HepG2 (cell line): ENCODE measurements around the gene TSEN34. TPM values are rescaled to one million over a fixed set of nuclear protein-coding genes. Genes with fewer than 3 reads are reported as not detected.

Source experiments
- ARID2 ChIP-seq: sonication (generic); formaldehyde crosslinking; IDR thresholded peaks from 2 replicates; pipeline ENCODE4 v1.8.1; 2022; ENCODE audit warnings: mild to moderate bottlenecking, missing genetic modification reagents, borderline replicate concordance
- HNRNPLL ChIP-seq: fragments of 200-400 bp; formaldehyde crosslinking; IDR thresholded peaks from 2 replicates; pipeline ENCODE4 v1.6.1; 2017; ENCODE audit warnings: mild to moderate bottlenecking, low read depth, low read length; ENCODE audit not compliant: poor library complexity, severe bottlenecking
- POGZ ChIP-seq: sonication (generic); formaldehyde crosslinking; IDR thresholded peaks from 2 replicates; pipeline ENCODE4 v1.4.0; 2020; ENCODE audit warnings: mild to moderate bottlenecking, missing genetic modification reagents
- PRMT3 ChIP-seq: sonication (generic); formaldehyde crosslinking; IDR thresholded peaks from 2 replicates; pipeline ENCODE4 v1.8.1; 2022; ENCODE audit warnings: low read depth, mild to moderate bottlenecking, moderate library complexity, missing genetic modification reagents, borderline replicate concordance
- PTBP1 ChIP-seq: fragments of 200-400 bp; formaldehyde crosslinking; IDR thresholded peaks from 2 replicates; pipeline ENCODE4 v1.6.1; 2018; ENCODE audit warnings: low read length, low read depth; ENCODE audit not compliant: poor library complexity, severe bottlenecking
- SMARCE1 ChIP-seq: fragments of 450-650 bp; IDR thresholded peaks from 2 replicates; pipeline ENCODE4 v1.6.1; 2017; ENCODE audit warnings: borderline replicate concordance
- SRSF4 ChIP-seq: fragments of 200-400 bp; formaldehyde crosslinking; IDR thresholded peaks from one replicate; pipeline ENCODE4 v1.6.1; 2018; ENCODE audit warnings: mild to moderate bottlenecking, low read depth, low read length, moderate library complexity; ENCODE audit not compliant: poor library complexity, severe bottlenecking
- TBP ChIP-seq: sonication (generic); formaldehyde crosslinking; IDR thresholded peaks from 2 replicates; pipeline ENCODE4 v1.5.0; 2020; ENCODE audit warnings: missing genetic modification reagents
- ZBTB20 ChIP-seq: sonication (generic); formaldehyde crosslinking; IDR thresholded peaks from 2 replicates; pipeline ENCODE4 v1.8.1; 2023; ENCODE audit warnings: missing genetic modification reagents, low read depth, mild to moderate bottlenecking, borderline replicate concordance
- ZNF589 ChIP-seq: sonication (generic); formaldehyde crosslinking; conservative IDR thresholded peaks from 2 replicates; pipeline ENCODE4 v1.8.0; 2022; ENCODE audit warnings: mild to moderate bottlenecking, moderate library complexity, missing genetic modification reagents
- ZNF652 ChIP-seq: IDR thresholded peaks from 2 replicates; pipeline ENCODE4 v1.6.1; 2016; ENCODE audit warnings: low read depth, borderline replicate concordance
- ZSCAN20 ChIP-seq: sonication (generic); formaldehyde crosslinking; IDR thresholded peaks from 2 replicates; pipeline ENCODE4 v1.4.0; 2020; ENCODE audit warnings: missing genetic modification reagents, mild to moderate bottlenecking, borderline replicate concordance
- polyA plus RNA-seq, 8 experiments: library from polyadenylated mRNA; depleted of rRNA in 3 of 8; stranded (reverse) in 7 of 8; unstranded in 1 of 8; fragments of >200 nt; fragmentation: Illumina TruSeq in 4 of 8; extraction: Trizol in 4 of 8; gene quantifications; 2 replicates each; pipeline versions ENCODE4 v1.2.1 to v1.2.3, GENCODE V29; 2011 to 2016; ENCODE audit warnings: low read depth in 4 of 8, missing spikeins in 1 of 8, mixed read lengths in 1 of 8; ENCODE audit not compliant: insufficient read depth in 1 of 8
- total RNA-seq, 5 experiments: library from RNA; depleted of rRNA; stranded (reverse); fragments of >200 nt; fragmentation: Illumina TruSeq; extraction: Trizol; gene quantifications; 2 replicates each; pipeline ENCODE4 v1.2.3, GENCODE V29; 2016; ENCODE audit warnings: low read depth in 1 of 5
- TF ChIP-seq, protein P1 (sequence below): sonication (generic); formaldehyde crosslinking; IDR thresholded peaks from 2 replicates; pipeline ENCODE4 v1.4.0; 2020; ENCODE audit warnings: missing genetic modification reagents, borderline replicate concordance
- TF ChIP-seq, protein P2 (sequence below): sonication (generic); formaldehyde crosslinking; IDR thresholded peaks from 2 replicates; pipeline ENCODE4 v1.5.1; 2020; ENCODE audit warnings: mild to moderate bottlenecking, missing genetic modification reagents, borderline replicate concordance
- TF ChIP-seq, protein P3 (sequence below): sonication (generic); formaldehyde crosslinking; IDR thresholded peaks from 2 replicates; pipeline ENCODE4 v1.5.1; 2020; ENCODE audit warnings: mild to moderate bottlenecking, missing genetic modification reagents, moderate library complexity

The TSEN34 gene
- total and polyA plus RNA-seq, 2 of the 13 experiments (the other 11 are each of a cell fraction or from before 2014, with no cell fraction given): 55.1 to 65.4 TPM

DNA sequence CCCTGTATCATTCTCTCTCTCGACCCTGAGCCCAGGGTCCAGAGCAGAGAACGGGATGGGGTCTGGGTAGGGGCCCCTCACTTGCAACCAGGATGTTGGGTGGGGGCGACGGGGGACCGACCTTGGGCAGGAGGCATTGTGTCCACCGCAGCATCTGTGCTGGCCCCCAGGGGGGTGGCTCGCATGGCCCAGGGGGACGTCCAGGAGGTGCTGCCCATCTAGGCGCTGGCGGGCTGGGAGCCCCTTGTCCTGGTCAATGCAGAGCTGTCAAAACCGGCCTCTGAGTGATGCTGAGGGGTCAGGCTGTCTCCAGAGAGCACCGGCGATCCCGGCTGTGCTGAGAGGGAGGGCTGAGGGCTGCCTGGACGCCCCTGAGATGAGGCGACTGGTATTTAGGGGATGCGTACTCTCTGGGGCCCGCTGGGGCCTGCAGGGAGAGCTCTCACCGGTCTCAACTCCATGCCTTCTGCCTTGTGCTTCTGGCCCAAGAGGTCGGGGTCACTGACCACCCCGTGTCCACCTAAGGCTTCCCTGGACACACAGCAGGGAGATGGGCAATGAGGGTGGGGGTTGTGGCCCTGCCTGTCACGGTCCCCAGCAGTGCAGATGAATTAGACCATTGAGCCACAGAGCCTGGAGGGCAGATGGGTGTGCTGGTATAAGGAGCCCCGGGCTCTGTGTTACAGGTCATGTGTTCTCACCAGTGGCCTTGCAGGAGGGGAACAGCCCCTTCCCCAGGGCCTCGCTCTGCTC is 18.1 kb downstream of the TSEN34 start (continued):
- TF ChIP-seq HNRNPLL (peak; percentile 29), SMARCE1 (no peak), SRSF4 (no peak), ZNF652 (no peak), POGZ (no peak), ARID2 (CRISPR knock-in tag) (no peak), PTBP1 (peak; percentile 66), PRMT3 (CRISPR knock-in tag) (no peak), ZNF589 (CRISPR knock-in tag) (peak; percentile 14; the same call in 1 of the 2 replicates), TBP (CRISPR knock-in tag) (no peak), ZSCAN20 (CRISPR knock-in tag) (no peak), ZBTB20 (CRISPR knock-in tag) (0 out of 2 replicates have a peak, but pooled peaks have one; percentile 4)
- TF ChIP-seq, protein P1, sequence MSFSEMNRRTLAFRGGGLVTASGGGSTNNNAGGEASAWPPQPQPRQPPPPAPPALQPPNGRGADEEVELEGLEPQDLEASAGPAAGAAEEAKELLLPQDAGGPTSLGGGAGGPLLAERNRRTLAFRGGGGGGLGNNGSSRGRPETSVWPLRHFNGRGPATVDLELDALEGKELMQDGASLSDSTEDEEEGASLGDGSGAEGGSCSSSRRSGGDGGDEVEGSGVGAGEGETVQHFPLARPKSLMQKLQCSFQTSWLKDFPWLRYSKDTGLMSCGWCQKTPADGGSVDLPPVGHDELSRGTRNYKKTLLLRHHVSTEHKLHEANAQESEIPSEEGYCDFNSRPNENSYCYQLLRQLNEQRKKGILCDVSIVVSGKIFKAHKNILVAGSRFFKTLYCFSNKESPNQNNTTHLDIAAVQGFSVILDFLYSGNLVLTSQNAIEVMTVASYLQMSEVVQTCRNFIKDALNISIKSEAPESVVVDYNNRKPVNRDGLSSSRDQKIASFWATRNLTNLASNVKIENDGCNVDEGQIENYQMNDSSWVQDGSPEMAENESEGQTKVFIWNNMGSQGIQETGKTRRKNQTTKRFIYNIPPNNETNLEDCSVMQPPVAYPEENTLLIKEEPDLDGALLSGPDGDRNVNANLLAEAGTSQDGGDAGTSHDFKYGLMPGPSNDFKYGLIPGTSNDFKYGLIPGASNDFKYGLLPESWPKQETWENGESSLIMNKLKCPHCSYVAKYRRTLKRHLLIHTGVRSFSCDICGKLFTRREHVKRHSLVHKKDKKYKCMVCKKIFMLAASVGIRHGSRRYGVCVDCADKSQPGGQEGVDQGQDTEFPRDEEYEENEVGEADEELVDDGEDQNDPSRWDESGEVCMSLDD: no peak
- TF ChIP-seq, protein P2, sequence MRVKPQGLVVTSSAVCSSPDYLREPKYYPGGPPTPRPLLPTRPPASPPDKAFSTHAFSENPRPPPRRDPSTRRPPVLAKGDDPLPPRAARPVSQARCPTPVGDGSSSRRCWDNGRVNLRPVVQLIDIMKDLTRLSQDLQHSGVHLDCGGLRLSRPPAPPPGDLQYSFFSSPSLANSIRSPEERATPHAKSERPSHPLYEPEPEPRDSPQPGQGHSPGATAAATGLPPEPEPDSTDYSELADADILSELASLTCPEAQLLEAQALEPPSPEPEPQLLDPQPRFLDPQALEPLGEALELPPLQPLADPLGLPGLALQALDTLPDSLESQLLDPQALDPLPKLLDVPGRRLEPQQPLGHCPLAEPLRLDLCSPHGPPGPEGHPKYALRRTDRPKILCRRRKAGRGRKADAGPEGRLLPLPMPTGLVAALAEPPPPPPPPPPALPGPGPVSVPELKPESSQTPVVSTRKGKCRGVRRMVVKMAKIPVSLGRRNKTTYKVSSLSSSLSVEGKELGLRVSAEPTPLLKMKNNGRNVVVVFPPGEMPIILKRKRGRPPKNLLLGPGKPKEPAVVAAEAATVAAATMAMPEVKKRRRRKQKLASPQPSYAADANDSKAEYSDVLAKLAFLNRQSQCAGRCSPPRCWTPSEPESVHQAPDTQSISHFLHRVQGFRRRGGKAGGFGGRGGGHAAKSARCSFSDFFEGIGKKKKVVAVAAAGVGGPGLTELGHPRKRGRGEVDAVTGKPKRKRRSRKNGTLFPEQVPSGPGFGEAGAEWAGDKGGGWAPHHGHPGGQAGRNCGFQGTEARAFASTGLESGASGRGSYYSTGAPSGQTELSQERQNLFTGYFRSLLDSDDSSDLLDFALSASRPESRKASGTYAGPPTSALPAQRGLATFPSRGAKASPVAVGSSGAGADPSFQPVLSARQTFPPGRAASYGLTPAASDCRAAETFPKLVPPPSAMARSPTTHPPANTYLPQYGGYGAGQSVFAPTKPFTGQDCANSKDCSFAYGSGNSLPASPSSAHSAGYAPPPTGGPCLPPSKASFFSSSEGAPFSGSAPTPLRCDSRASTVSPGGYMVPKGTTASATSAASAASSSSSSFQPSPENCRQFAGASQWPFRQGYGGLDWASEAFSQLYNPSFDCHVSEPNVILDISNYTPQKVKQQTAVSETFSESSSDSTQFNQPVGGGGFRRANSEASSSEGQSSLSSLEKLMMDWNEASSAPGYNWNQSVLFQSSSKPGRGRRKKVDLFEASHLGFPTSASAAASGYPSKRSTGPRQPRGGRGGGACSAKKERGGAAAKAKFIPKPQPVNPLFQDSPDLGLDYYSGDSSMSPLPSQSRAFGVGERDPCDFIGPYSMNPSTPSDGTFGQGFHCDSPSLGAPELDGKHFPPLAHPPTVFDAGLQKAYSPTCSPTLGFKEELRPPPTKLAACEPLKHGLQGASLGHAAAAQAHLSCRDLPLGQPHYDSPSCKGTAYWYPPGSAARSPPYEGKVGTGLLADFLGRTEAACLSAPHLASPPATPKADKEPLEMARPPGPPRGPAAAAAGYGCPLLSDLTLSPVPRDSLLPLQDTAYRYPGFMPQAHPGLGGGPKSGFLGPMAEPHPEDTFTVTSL (CRISPR knock-in tag): no peak
- TF ChIP-seq, protein P3, sequence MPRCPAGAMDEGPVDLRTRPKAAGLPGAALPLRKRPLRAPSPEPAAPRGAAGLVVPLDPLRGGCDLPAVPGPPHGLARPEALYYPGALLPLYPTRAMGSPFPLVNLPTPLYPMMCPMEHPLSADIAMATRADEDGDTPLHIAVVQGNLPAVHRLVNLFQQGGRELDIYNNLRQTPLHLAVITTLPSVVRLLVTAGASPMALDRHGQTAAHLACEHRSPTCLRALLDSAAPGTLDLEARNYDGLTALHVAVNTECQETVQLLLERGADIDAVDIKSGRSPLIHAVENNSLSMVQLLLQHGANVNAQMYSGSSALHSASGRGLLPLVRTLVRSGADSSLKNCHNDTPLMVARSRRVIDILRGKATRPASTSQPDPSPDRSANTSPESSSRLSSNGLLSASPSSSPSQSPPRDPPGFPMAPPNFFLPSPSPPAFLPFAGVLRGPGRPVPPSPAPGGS (CRISPR knock-in tag): 0 out of 2 replicates have a peak, but pooled peaks have one; percentile 2
